ENCODE measurements around the gene MAP7D2. TPM values are rescaled to one million over a fixed set of nuclear protein-coding genes. Genes with fewer than 3 reads are reported as not detected.

Gene MAP7D2
- total and polyA plus RNA-seq, 2 of the 13 experiments (the other 11 are each of a cell fraction or from before 2014, with no cell fraction given) = 9.6 to 10.5 TPM

DNA sequence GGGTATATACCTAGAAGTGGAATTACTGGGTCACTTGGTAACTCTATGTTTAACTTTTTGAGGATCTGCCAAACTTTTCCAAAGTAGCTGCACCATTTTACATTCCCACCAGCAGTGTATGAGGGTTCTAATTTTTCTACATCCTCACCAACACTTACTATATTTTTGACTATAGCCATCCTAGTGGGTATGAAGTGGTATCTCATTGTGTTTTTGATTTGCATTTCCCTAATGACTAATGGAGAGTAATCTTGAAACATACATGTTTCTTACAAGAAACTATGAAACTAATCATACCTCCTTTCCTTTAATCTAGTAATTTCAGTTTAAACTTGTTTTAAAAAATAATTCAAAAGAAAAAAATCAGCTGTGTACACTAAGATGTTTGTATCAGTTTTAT is 143.7 kb downstream of the MAP7D2 start:
- in situ Hi-C loops (cut with HindIII; ENCODE audit: extremely low pct_ligation_motif_present, low pct_unique_long_range_greater_than_20kb) = no loop called here
- no peaks in the 10 kb centered on the region for H3K36me3 ChIP-seq (replicated peaks in 1 of 2; ENCODE audit: control insufficient read depth in 1 of 2, insufficient read depth in 2 of 2, low read length in 2 of 2)
- H3K27ac ChIP-seq (ENCODE audit: extremely low read length, insufficient read depth, low read length) = no peak overlapping the region
- H2AFZ ChIP-seq (ENCODE audit: low read length) = no peak overlapping the region
- TF ChIP-seq SCMH1 (CRISPR knock-in tag; IDR thresholded peaks at IDR 0.05; ENCODE audit: borderline replicate concordance) (no peak), SMYD3 (CRISPR knock-in tag; IDR thresholded peaks at IDR 0.05) (no peak), RBM22 (optimal IDR thresholded peaks at IDR 0.05; ENCODE audit: low read length) (no peak), ZNF382 (CRISPR knock-in tag; IDR thresholded peaks at IDR 0.05; ENCODE audit: borderline replicate concordance) (no peak), ZNF230 (CRISPR knock-in tag; IDR thresholded peaks at IDR 0.05) (no peak), ATF7-NPFF (CRISPR knock-in tag; IDR thresholded peaks at IDR 0.05; ENCODE audit: low read depth) (no peak), PPARG (CRISPR knock-in tag; conservative IDR thresholded peaks at IDR 0.05) (no peak), ZNF446 (CRISPR knock-in tag; IDR thresholded peaks at IDR 0.05) (no peak), RFX5 (IDR thresholded peaks at IDR 0.05; ENCODE audit: low read depth, low read length) (no peak), SRSF9 (IDR thresholded peaks at IDR 0.05; ENCODE audit: borderline replicate concordance, insufficient read depth, low read depth, low read length, poor library complexity, severe bottlenecking) (no peak), HOXA9 (CRISPR knock-in tag; IDR thresholded peaks at IDR 0.05; ENCODE audit: borderline replicate concordance) (no peak), TBX3 (IDR thresholded peaks at IDR 0.05; ENCODE audit: borderline replicate concordance) (no peak), TEAD2 (CRISPR knock-in tag; IDR thresholded peaks at IDR 0.05) (no peak), TSC22D2 (CRISPR knock-in tag; IDR thresholded peaks at IDR 0.05; ENCODE audit: borderline replicate concordance) (no peak)
- TF ChIP-seq, protein P1, sequence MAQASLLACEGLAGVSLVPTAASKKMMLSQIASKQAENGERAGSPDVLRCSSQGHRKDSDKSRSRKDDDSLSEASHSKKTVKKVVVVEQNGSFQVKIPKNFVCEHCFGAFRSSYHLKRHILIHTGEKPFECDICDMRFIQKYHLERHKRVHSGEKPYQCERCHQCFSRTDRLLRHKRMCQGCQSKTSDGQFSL (CRISPR knock-in tag; IDR thresholded peaks at IDR 0.05) = no peak
- TF ChIP-seq, protein P2, sequence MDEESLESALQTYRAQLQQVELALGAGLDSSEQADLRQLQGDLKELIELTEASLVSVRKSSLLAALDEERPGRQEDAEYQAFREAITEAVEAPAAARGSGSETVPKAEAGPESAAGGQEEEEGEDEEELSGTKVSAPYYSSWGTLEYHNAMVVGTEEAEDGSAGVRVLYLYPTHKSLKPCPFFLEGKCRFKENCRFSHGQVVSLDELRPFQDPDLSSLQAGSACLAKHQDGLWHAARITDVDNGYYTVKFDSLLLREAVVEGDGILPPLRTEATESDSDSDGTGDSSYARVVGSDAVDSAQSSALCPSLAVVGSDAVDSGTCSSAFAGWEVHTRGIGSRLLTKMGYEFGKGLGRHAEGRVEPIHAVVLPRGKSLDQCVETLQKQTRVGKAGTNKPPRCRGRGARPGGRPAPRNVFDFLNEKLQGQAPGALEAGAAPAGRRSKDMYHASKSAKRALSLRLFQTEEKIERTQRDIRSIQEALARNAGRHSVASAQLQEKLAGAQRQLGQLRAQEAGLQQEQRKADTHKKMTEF (CRISPR knock-in tag; IDR thresholded peaks at IDR 0.05) = no peak
- TF ChIP-seq, protein P3, sequence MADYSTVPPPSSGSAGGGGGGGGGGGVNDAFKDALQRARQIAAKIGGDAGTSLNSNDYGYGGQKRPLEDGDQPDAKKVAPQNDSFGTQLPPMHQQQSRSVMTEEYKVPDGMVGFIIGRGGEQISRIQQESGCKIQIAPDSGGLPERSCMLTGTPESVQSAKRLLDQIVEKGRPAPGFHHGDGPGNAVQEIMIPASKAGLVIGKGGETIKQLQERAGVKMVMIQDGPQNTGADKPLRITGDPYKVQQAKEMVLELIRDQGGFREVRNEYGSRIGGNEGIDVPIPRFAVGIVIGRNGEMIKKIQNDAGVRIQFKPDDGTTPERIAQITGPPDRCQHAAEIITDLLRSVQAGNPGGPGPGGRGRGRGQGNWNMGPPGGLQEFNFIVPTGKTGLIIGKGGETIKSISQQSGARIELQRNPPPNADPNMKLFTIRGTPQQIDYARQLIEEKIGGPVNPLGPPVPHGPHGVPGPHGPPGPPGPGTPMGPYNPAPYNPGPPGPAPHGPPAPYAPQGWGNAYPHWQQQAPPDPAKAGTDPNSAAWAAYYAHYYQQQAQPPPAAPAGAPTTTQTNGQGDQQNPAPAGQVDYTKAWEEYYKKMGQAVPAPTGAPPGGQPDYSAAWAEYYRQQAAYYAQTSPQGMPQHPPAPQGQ (CRISPR knock-in tag; IDR thresholded peaks at IDR 0.05; ENCODE audit: borderline replicate concordance) = no peak
- H3K4me3 ChIP-seq (replicated peaks in 1 of 3; ENCODE audit: insufficient read depth in 1 of 3, low read depth in 2 of 3, low read length in 3 of 3) = no peak overlapping the region
- FAIRE-seq = peak; percentile 49
- H4K20me1 ChIP-seq (ENCODE audit: insufficient read depth, low read length) = no peaks in the 10 kb centered on the region
- DNase-seq (ENCODE audit: low spot score) = no peak
- peaks cover 2% of the 10 kb centered on the region for H3K79me2 ChIP-seq (ENCODE audit: insufficient read depth, low read length)
- BruUV-seq (replicated peaks) = no TSS peak
- H3K9ac ChIP-seq (ENCODE audit: insufficient read depth, low read depth, low read length) = no peak overlapping the region
- intact Hi-C loops (cut with micrococcal nuclease; ENCODE audit: unreplicated experiment) = no loop called here
- H3K4me1 ChIP-seq (ENCODE audit: insufficient read depth, low read length) = 0 out of 2 replicates have a peak, but pooled peaks cover 6% of the 10 kb centered on the region
- ChIA-PET POLR2A (no interaction called here), CTCF (ENCODE audit: low intra/inter-chr PET ratio, low total read pairs) (no interaction called here)
- no peaks in the 10 kb centered on the region for H3K27me3 ChIP-seq (ENCODE audit: control insufficient read depth in 1 of 2, insufficient read depth in 2 of 2, low read length in 2 of 2)
- no peak overlapping the region for H3K4me2 ChIP-seq (ENCODE audit: low read depth, low read length)
- H3K9me3 ChIP-seq (ENCODE audit: low read length) = no peaks in the 10 kb centered on the region
- no peak for ATAC-seq

Measured in HepG2 (cell line).